Stromal cell of bone marrow (primary cell): ENCODE measurements around the gene CACTIN.

ENCODE experiments used
- DNase-seq: peaks from one replicate; pipeline ENCODE4 v3.0.0-alpha.2; 2012; ENCODE audit warnings: low read depth

CACTIN gene

GRCh38 chr19:3627351-3627723 is 747 bp upstream of the CACTIN start:
- no peak for DNase-seq

DNA sequence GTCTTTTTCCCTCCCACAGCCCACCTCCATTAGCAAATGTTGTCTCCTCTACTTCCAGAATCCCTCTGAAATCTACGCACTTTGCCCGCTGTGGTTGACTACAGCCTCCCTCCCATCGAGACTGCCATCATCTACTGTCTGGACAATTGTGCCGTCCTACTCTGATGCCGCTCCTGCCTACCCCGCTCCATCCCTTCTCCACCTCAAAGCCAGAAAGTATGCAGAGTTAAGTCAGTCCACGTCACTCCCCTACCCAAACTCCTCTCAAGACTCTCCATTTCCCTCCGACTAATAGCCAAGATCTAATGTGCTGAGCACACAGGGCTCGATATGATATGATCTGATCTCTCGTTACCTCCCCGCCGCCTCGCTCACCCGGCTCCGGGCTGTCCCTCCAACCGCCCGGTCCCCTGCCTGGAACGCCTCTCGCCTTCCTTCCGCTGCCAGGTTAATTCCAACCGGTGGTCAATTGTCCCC is 556 bp downstream of the CACTIN start:
- no peak for DNase-seq

GRCh38 chr19:3623716-3624115 is 2.9 kb downstream of the CACTIN start:
- no peak for DNase-seq

- DNase-seq: no peak
Observed at GRCh38 chr19:3622224-3622623, 4.4 kb downstream of the CACTIN start.

DNA sequence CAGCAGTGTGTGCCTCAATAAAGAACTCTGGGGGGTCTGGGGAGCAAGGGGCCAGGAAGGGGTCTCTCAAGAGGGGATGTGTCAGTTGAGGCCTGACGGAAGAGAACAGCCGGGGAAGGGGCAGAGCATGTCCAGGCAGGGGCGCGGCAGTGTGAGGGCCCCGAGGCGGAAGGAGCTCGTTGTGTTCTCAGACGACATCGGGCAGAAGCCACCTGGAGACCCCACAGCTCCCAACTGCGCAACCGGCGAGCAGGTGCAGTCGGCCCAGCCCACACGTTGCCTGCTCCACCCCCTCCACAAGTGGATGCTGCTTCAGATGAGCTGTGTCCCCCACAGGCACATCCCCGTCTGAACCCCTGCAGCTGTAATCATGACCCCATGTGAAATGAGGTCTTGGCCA is 4.9 kb downstream of the CACTIN start:
- no peak for DNase-seq

DNA sequence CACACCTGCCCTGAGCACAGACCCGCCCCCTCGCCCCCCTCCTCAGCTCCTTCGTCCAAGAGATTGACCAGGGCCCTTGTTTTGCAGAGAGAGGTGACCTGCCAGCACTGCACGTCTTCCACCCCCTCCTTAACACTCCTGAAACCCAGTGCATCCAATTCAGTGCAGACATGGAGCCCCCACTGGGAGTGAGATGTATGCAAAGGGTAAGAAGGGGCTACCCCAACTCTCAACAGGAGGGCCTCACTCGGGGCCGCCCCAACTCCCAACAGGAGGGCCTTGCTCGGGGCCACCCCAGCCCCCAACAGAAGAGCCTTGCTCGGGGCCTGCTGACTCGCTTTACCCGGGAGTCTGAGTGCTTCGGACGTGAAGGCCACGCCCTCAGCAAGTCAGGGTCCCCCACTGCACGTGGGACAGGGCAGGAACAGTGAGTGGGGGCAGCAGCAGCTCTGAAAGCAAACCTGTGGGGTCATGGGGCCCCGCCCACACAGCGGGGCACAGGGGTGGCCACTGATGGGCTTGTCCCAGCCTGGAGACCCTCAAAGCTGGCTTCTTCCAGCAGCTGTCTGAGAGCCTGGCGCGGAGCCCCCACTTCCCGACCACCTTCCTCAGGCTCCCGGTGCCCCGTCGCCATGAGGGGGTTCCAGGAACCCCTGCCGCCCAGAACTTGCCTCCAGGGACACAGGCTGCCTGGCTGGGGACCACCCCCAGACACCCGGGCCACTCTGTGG is 5.6 kb downstream of the CACTIN start:
- DNase-seq: no peak

DNA sequence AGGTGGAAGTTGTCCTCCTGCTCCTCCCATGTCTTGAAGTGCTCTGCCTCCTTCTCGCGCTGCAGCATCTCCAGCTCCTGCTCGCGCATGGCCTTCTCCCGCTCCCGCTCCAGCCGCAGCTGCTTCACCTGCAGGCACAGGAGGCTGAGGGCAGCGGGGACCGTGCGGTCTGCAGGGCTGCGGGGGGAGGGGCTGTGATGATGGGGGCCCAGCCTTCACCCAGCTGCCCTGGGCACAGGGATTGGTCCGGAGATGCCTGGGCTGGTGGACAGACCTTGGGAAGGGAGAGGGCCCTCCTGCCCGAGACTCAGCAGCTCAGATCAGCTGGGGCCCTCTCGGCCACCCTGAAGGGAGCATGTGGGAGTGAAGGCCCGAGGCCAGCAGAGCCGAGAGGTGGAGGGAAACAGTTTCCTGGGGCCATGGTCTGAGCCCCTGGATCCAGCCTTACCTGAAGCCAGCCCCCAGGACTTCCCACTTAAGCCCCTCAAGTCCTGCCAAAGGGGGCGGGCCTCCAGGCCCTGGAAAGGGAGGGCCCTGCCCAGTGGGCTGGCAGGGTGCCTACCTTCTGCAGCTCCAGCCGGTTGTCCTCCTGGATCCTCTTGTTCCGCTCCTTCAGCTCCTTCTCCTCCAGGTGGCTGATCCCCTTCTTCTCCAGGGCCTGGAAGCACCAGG is 6.3 kb downstream of the CACTIN start:
- DNase-seq: no peak

DNA sequence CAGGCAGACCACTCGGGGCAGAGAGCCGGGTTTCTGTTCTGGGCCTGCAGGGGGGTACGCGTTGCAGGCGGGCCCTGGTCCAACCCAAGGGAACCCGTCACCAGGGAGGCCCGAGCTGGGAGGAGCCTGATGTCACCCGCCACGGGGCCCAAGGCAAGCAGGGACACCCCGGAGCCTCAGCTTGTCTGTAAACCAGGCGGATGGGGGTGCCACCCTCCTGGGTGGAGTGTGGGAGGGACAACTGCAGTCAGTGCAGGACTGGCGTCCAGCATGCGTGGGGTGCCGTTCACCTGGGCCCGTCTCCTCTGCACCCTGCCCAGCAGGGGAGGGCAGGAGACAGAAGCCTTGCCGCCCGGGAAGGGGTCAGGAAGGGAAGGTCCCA is 7.0 kb downstream of the CACTIN start:
- no peak for DNase-seq

DNA sequence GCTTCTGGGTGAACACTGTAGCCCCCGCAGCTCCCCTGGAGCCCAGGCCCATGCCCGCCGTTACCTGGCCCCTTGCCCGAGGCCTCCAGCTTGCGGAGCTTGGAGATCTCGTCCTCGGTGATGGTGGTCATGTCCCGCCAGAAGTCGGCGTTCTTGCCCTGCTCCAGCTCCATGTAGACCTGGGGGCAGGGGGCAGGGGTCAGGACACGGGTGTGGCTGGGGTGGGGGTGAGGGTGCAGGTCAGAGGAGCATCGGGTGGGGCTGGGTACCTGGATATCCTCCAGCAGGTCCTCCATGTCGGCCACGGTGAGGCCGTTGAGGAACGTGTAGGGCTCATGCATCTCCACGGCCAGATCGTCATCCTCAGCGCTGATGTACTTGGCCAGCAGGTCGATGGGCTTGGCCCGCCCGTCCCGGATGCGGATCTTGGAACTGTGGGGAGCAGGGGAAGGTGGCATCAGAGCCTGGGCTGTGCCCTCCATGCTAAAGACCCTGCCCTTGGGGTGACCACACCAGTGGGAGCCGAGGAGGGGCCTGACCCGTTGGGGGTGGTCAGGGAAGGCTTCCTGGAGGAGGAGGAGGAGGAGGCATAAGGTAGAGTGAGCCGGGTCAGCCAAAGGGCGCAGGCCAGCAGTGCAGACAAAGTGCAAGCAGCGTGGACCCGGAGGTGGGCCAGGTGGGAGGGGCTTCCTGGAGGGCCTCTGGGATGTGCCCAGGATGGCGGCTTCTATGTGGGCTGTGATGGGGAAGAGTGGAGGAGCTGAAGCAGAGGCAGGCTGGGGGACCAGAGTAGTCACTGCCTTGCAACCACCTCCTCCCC is 7.6 kb downstream of the CACTIN start:
- DNase-seq: no peak

DNA sequence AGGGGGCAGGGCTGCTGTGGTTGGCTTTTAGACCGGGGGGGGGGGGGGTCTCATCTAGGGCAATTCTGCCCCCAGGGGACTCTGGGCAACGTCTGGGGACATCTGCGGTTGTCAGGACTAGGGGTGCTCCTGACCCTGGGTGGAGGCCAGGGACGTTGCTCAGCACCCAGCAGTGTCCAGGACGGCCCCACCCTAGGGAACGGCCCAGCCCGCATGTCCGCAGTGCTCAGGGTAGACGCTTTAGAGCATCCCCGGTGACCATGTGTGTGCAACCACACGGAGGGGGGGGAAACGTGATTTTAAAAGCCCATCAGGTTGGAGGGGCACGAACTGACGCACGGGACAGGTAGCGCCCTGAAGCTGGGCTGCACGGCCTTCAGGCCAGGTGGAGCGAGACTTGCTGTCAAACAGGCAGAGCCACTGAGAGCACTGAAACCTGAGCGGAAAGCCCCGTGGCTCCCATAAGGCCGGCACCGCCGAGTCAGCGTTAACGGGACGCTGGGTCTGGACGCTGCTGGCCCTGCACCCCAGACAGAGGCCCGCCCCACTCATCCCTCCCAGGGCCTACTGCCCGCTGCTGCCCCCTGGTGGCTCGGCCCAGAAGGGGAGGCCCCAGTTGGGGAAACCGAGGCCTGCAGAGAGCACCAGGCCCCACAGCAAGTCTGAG is 8.3 kb downstream of the CACTIN start:
- DNase-seq: peak; percentile 41

DNA sequence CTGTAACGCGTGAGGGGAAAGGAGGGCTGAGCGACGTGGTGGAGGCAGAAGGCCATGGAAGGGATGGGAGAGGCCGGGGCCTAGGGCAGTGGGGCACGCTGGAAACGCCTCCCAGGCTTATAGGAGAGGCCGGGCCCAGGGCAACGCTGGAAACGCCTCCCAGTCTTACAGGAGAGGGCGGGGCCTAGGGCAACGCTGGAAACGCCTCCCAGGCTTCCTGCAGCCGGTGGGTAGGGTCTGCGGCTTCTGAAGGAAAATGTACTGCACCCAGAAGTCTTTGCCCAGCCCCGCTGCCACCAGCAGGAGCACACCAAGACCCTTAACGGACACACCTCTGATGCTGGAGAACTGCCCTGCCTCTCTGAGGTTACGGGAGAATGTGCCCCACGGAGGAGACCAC is 9.1 kb downstream of the CACTIN start:
- no peak for DNase-seq

DNA sequence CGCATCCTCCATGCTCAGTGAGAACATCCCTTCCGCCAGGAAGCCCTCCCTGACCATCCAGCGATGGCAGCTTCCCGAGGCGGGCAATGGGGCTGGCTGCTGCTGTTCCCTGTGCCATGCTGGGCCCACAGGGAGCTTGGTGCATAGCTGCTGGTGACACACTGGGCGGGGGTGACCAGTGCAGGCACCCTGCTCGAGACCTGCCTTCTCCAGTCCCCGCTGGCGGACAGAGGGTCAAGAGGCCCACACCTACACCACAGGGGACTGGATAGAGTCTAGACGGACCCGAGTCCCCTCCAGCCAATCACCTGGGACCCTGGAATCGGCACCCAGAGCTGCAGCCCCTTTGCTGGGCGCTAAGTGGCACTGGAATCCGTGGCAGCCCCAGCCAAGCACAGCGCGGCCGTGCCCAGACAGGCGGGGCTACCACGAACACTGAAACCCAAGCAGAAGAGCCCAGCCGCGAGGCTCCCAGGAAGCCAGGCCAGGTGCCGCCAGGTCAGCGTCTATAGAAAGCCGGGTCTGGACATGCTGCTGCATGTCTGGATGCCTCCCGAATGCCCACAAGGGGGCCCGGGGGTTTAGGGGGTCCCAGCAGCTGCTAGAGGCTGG is 11.0 kb downstream of the CACTIN start:
- no peak for DNase-seq

DNA sequence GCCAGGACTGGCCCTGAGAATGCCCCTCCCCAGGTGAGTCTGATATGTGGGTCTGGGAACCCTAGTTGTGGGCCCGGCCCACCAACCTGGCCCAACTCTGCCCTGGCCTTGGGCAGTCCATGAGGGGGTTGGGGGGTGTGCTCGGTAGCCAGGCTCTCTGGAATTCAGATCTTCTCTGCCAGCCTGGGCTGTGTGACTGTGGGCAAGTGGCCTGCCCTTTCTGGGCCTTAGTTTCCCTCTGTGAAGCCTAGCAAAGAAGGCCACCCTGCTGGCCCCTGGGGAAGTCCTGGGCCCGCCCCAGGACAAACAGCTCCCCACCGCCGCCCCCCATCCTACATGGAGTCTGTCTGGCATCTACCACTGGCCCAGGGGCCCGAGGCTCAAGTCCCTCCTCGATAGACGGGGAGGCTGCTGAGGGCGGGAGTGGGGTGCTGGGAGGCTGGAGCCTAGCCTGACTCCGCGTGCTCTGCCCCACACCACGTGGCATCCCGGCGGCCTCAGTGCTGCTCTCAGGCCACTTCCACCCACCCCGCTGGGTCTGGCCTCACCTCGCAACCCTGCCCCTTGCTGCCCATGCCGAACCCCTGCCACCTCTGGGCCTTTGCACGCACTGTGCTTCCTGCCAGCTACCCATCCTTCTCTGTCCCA is 11.6 kb downstream of the CACTIN start:
- no peak for DNase-seq

- DNase-seq: no peak
Observed at GRCh38 chr19:3613818-3614661, 12.6 kb downstream of the CACTIN start.

GRCh38 chr19:3612901-3613741 is 13.5 kb downstream of the CACTIN start:
- DNase-seq: no peak

- DNase-seq: no peak
Observed at GRCh38 chr19:3612330-3612729, 14.3 kb downstream of the CACTIN start.

GRCh38 chr19:3611841-3612240 is 14.7 kb downstream of the CACTIN start:
- DNase-seq: no peak

DNA sequence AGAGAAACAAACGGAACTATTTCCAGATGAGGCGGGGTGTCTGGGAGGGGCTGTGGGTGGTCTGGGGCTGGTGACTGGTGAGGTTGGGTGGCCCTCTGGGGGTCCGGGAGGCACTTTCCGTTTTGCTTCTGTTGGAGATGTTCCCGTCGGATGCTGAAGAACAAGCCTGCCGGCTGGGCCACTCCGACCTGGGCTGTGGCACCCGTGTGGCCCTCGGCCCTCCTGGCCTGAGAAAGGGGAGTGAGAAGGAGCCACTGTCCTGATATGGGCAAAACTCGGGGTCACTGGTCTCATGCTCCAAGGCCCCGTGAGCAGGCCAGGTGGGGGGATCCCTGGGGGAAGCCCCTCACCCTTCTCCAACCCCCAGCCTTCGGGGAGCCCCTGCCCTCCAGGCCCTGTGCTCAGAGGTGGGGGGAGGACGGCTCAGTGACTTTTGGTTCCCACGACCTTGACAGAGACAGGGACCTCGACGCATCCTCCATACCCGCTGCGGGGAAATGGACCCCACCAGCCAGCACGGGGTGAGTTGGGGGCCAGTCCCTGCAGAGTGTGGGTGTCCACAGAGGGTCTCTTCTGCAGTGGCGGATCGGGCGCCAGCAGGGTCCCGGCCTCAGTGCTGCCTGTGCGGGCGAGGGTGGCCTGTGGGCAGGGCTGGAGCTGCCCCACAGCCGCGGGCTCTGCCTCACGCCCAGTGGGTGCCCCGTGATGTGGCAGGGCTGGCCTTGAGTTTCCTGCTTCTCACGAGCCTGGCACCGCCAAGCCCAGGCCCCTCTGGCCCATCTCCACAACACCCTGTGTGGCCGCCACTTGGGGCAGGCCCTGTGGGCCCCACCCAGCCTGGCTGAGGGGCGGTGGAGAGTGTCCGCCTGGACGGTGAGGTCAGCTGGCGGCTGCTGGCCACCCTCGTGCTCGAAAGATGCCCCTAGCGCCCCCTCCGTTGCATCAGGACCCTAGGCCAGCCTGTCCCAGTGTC is 15.6 kb downstream of the CACTIN start:
- no peak for DNase-seq
